Neural progenitor cell (in vitro differentiated cells): ENCODE results near the gene OTOP2.

Source experiments
- CTCF ChIP-seq: fragments of 200-600 bp; sonication (generic); IDR thresholded peaks from 2 replicates; pipeline ENCODE4 v1.5.1; 2017; ENCODE audit warnings: antibody characterized with exemption, mild to moderate bottlenecking
- EZH2 ChIP-seq: fragments of 200-600 bp; sonication (generic); IDR thresholded peaks from 2 replicates; pipeline ENCODE4 v1.6.1; 2017; ENCODE audit warnings: antibody characterized with exemption, mild to moderate bottlenecking, moderate library complexity

- TF ChIP-seq CTCF = no peak
- TF ChIP-seq EZH2 = no peak
Measured at GRCh38 chr17:74943808-74944522, 19.9 kb downstream of the OTOP2 start.
